HepG2 (cell line): ENCODE data around the gene CRYBA1. TPM values are rescaled to one million over a fixed set of nuclear protein-coding genes. Genes with fewer than 3 reads are reported as not detected.

Experiments
- ATAC-seq: fragments of 200-7000 bp; cut with Tn5 transposase; 3 replicates; pipeline ENCODE4 v1.9.1; 2020; ENCODE audit warnings: mild to moderate bottlenecking, moderate library complexity
- BruUV-seq: library from RNA; stranded (reverse); fragments of 400-500 nt; replicated peaks from 2 replicates; lab custom pipeline; 2021; lab: Mats Ljungman, UMichigan
- CTCF ChIA-PET: fragments of 300-600 bp; formaldehyde crosslinking; extraction: SDS; loops from one replicate; lab custom pipeline; 2021; ENCODE audit warnings: low total read pairs, inconsistent platforms, low intra/inter-chr PET ratio; lab: Yijun Ruan, JAX
- POLR2A ChIA-PET: fragments of 350-600 bp; sonication (Branson Sonifier 250); formaldehyde crosslinking; loops from one replicate; lab custom pipeline; 2020; ENCODE audit warnings: antibody characterized with exemption, inconsistent platforms; lab: Yijun Ruan, JAX
- DNase-seq: peaks from one replicate; pipeline ENCODE4 v3.0.0-alpha.2; 2015; ENCODE audit warnings: low spot score
- FAIRE-seq: peaks from 3 replicates; lab custom pipeline; 2011; peaks lifted over from hg19 to GRCh38; lab: Jason Lieb, UNC
- H2AFZ ChIP-seq: one replicate; pipeline ENCODE4 v1.6.1; 2011; ENCODE audit warnings: low read length, inconsistent platforms
- H3K27ac ChIP-seq: fragments of 300-600 bp; 3 replicates; pipeline ENCODE4 v1.8.0; 2011; ENCODE audit warnings: mixed run types, mild to moderate bottlenecking, mixed read lengths, low read length, inconsistent platforms; ENCODE audit not compliant: insufficient read depth; ENCODE audit errors: extremely low read length
- H3K27me3 ChIP-seq, 2 experiments: fragments of 200-600 bp in 1 of 2; 2 replicates in 1 of 2; 3 replicates in 1 of 2; pipeline versions ENCODE4 v1.6.0 to v1.8.0; 2011; ENCODE audit warnings: low read length in 2 of 2, mild to moderate bottlenecking in 2 of 2, moderate library complexity in 2 of 2, inconsistent platforms in 1 of 2; ENCODE audit not compliant: insufficient read depth in 2 of 2, control insufficient read depth in 1 of 2
- H3K36me3 ChIP-seq, 2 experiments: fragments of 200-600 bp in 1 of 2; replicated peaks in 1 of 2; 2 replicates in 1 of 2; 3 replicates in 1 of 2; pipeline versions ENCODE4 v1.5.1 to v1.8.0; 2011; ENCODE audit warnings: low read length in 2 of 2, inconsistent platforms in 1 of 2; ENCODE audit not compliant: insufficient read depth in 2 of 2, control insufficient read depth in 1 of 2
- H3K4me1 ChIP-seq: 2 replicates; pipeline ENCODE4 v1.5.1; 2012; ENCODE audit warnings: low read length, inconsistent platforms; ENCODE audit not compliant: insufficient read depth
- H3K4me2 ChIP-seq: 2 replicates; pipeline ENCODE4 v1.6.0; 2011; ENCODE audit warnings: low read depth, low read length, inconsistent platforms
- H3K4me3 ChIP-seq, 3 experiments: fragments of 200-600 bp in 1 of 3; sonication (generic), shearing (Covaris generic) in 1 of 3; replicated peaks in 1 of 3; 2 replicates each; pipeline ENCODE4 v1.5.1; 2011 to 2016; ENCODE audit warnings: low read length in 3 of 3, inconsistent platforms in 2 of 3, low read depth in 2 of 3, mild to moderate bottlenecking in 2 of 3, control low read depth in 1 of 3, mixed read lengths in 1 of 3; ENCODE audit not compliant: insufficient read depth in 1 of 3
- H3K79me2 ChIP-seq: one replicate; pipeline ENCODE4 v1.6.1; 2011; ENCODE audit warnings: low read length, inconsistent platforms; ENCODE audit not compliant: insufficient read depth
- H3K9ac ChIP-seq: 2 replicates; pipeline ENCODE4 v1.6.0; 2011; ENCODE audit warnings: mild to moderate bottlenecking, low read depth, low read length, inconsistent platforms; ENCODE audit not compliant: insufficient read depth
- H3K9me3 ChIP-seq: 2 replicates; pipeline ENCODE4 v1.5.1; 2012; ENCODE audit warnings: mild to moderate bottlenecking, low read length
- H4K20me1 ChIP-seq: 2 replicates; pipeline ENCODE4 v1.6.0; 2011; ENCODE audit warnings: inconsistent platforms, mild to moderate bottlenecking, low read length, moderate library complexity; ENCODE audit not compliant: insufficient read depth
- ATF1 ChIP-seq: IDR thresholded peaks from 2 replicates; pipeline ENCODE4 v1.6.1; 2016; ENCODE audit warnings: mild to moderate bottlenecking, control low read depth
- CEBPG ChIP-seq: IDR thresholded peaks from 2 replicates; pipeline ENCODE4 v1.6.1; 2016
- CEBPZ ChIP-seq: IDR thresholded peaks from 2 replicates; pipeline ENCODE4 v1.6.1; 2012; ENCODE audit warnings: low read length, improper control_type of control experiment
- ETV5 ChIP-seq: IDR thresholded peaks from 2 replicates; pipeline ENCODE4 v1.6.1; 2018; ENCODE audit warnings: missing biosample characterization, missing genetic modification reagents, inconsistent platforms, borderline replicate concordance
- MAFF ChIP-seq: IDR thresholded peaks from 2 replicates; pipeline ENCODE4 v1.6.1; 2011; ENCODE audit warnings: low read depth, low read length, improper control_type of control experiment
- MAFK ChIP-seq, 2 experiments: IDR thresholded peaks in 1 of 2; conservative IDR thresholded peaks in 1 of 2; 2 replicates each; pipeline ENCODE4 v1.6.1; 2011; ENCODE audit warnings: improper control_type of control experiment in 2 of 2, low read length in 2 of 2
- SMAD9 ChIP-seq: sonication (generic); formaldehyde crosslinking; IDR thresholded peaks from 2 replicates; pipeline ENCODE4 v1.5.1; 2020; ENCODE audit warnings: mild to moderate bottlenecking, missing genetic modification reagents
- STAG1 ChIP-seq: sonication (generic); formaldehyde crosslinking; IDR thresholded peaks from 2 replicates; pipeline ENCODE4 v1.4.0; 2020; ENCODE audit warnings: missing genetic modification reagents
- TEAD3 ChIP-seq: optimal IDR thresholded peaks from 2 replicates; pipeline ENCODE3; 2016; ENCODE audit warnings: borderline replicate concordance
- ZNF629 ChIP-seq: sonication (generic); formaldehyde crosslinking; conservative IDR thresholded peaks from 2 replicates; pipeline ENCODE4 v1.5.0; 2020; ENCODE audit warnings: missing genetic modification reagents
- WGBS: methylation state at CpG from one replicate; pipeline ENCODE4 v1.1.6; 2017; ENCODE audit warnings: low lambda C conversion rate; 5-methylcytosine and 5-hydroxymethylcytosine counted together
- in situ Hi-C: cut with HindIII; loops from 2 replicates; pipeline ENCODE4 v1.10.0; 2017; ENCODE audit warnings: low pct_unique_long_range_greater_than_20kb; ENCODE audit not compliant: extremely low pct_ligation_motif_present
- intact Hi-C: fragments of 100-400 bp; cut with micrococcal nuclease; formaldehyde crosslinking; loops from one replicate; pipeline ENCODE4 v1.10.0; 2022; ENCODE audit not compliant: unreplicated experiment
- polyA plus RNA-seq, 8 experiments: library from polyadenylated mRNA; depleted of rRNA in 3 of 8; stranded (reverse) in 7 of 8; unstranded in 1 of 8; fragments of >200 nt; fragmentation: Illumina TruSeq in 4 of 8; extraction: Trizol in 4 of 8; gene quantifications; 2 replicates each; pipeline versions ENCODE4 v1.2.1 to v1.2.3, GENCODE V29; 2011 to 2016; ENCODE audit warnings: low read depth in 4 of 8, missing spikeins in 1 of 8, mixed read lengths in 1 of 8; ENCODE audit not compliant: insufficient read depth in 1 of 8
- total RNA-seq, 5 experiments: library from RNA; depleted of rRNA; stranded (reverse); fragments of >200 nt; fragmentation: Illumina TruSeq; extraction: Trizol; gene quantifications; 2 replicates each; pipeline ENCODE4 v1.2.3, GENCODE V29; 2016; ENCODE audit warnings: low read depth in 1 of 5
- TF ChIP-seq, protein P1 (sequence below): sonication (generic); formaldehyde crosslinking; IDR thresholded peaks from 2 replicates; pipeline ENCODE4 v1.8.1; 2023; ENCODE audit warnings: mild to moderate bottlenecking, inconsistent platforms, moderate library complexity, missing genetic modification reagents, borderline replicate concordance

The CRYBA1 gene
- total and polyA plus RNA-seq, 2 of the 13 experiments (the other 11 are each of a cell fraction or from before 2014, with no cell fraction given) = not detected

DNA sequence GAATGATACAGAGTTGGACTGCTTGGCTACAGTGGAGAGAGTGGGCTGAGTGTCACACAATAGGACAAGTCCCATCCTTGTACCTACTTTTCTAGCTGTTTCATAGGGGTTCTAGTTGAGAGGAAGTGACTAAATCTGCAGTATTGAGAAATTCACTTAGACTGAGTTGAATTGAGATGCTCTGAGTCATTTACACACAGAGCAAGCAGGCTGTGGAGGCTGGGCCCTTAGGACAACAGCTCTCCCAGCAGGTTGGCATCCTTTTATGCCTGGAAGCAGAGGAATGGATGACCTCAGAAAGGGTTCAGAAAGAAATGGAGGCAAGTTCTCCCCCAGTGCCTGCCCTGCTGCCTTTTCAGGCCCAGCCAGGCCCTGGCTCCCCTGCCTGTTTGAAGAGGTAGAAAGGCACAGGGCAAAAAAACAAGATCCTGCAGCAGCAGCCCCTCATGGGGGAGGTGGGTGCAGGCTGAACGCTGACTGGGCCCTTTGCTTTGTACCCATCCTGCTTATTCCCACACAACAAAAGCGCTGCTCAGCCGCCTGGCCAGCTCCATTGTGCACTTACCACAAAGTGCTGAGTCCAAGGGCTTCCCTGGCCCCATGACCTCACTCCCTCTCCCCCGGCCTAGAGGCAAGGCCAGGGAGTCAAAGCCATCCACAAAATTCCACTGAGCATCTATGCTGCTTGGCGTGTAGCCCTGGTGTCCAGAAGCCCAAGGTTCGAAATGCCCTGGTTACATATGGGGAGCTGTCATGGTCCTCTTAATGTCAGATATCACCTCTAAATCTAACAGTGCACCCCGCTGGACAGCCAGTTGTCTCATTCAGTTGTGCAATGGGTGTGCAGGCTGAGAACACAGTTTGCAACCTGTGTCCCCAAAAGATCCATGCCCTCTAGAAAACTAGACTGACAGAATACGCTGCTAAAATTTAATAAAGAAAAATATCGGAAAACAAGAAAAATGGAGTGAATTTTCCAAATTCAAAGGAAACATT is 5.4 kb upstream of the CRYBA1 start (continued):
- TF ChIP-seq TEAD3 (CRISPR knock-in tag) = peak; percentile 38
- no peak for TF ChIP-seq SMAD9
- peak; percentile 29; the same call in 1 of the 2 replicates for TF ChIP-seq MAFF
- peak; percentile 20 for TF ChIP-seq STAG1
- no peak for TF ChIP-seq ATF1 (CRISPR knock-in tag)
- TF ChIP-seq MAFK (conservative IDR thresholded peaks at IDR 0.05 in 1 of 2, IDR thresholded peaks at IDR 0.05 in 1 of 2; ENCODE audit: low read length in 2 of 2) = 0 out of 4 replicates have a peak, but pooled peaks of 1 of the 2 experiments have one; percentile 3
- TF ChIP-seq ETV5 (CRISPR knock-in tag) = peak; percentile 54; the same call in 1 of the 2 replicates
- TF ChIP-seq CEBPG (CRISPR knock-in tag) = peak; percentile 38; the same call in 1 of the 2 replicates
- TF ChIP-seq CEBPZ = no peak

GRCh38 chr17:29242051-29242450 is 4.6 kb upstream of the CRYBA1 start:
- H3K4me3 ChIP-seq = no peak overlapping the region
- no peak overlapping the region for H3K4me2 ChIP-seq
- BruUV-seq = no TSS peak
- FAIRE-seq (no peak), ATAC-seq (no peak), DNase-seq (no peak)
- H3K9me3 ChIP-seq = no peaks in the 10 kb centered on the region
- CTCF ChIA-PET = no interaction called here
- H3K27me3 ChIP-seq = peaks cover 0 to 5% of the 10 kb centered on the region in 2 experiments; a peak in 1 of 5 replicates
- H3K27ac ChIP-seq = no peak overlapping the region
- POLR2A ChIA-PET = interaction anchor here (1.4 to 1.7 kb wide), 2 partner anchors 10 to 14 kb away, joined by 4 to 5 read pairs; no protein-coding TSS in a partner anchor
- in situ Hi-C loops = no loop called here
- intact Hi-C loops = no loop called here
- peaks cover 28% of the 10 kb centered on the region for H3K4me1 ChIP-seq
- no peaks in the 10 kb centered on the region for H4K20me1 ChIP-seq
- no peak overlapping the region for H2AFZ ChIP-seq
- WGBS = 0% methylated on average over 1 of the region's 1 CpG
- TF ChIP-seq, protein P1, sequence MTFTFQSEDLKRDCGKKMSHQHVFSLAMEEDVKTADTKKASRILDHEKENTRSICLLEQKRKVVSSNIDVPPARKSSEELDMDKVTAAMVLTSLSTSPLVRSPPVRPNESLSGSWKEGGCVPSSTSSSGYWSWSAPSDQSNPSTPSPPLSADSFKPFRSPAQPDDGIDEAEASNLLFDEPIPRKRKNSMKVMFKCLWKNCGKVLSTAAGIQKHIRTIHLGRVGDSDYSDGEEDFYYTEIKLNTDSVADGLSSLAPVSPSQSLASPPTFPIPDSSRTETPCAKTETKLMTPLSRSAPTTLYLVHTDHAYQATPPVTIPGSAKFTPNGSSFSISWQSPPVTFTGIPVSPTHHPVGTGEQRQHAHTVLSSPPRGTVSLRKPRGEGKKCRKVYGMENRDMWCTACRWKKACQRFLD = no peak
- peak; percentile 84 for TF ChIP-seq ZNF629
- TF ChIP-seq, all 625 proteins: peak for 1
- H3K36me3 ChIP-seq = no peaks in the 10 kb centered on the region
- no peaks in the 10 kb centered on the region for H3K79me2 ChIP-seq
- H3K9ac ChIP-seq = no peak overlapping the region
